Measurements from ENCODE around the gene NACAD.

The NACAD gene

GRCh38 chr7:45089341-45089891, 647 bp upstream of the NACAD start:
- no peak for DNase-seq

GRCh38 chr7:45088146-45088701, 545 bp downstream of the NACAD start:
- DNase-seq: no peak

GRCh38 chr7:45087301-45088145, 1.2 kb downstream of the NACAD start:
- no peak for DNase-seq

- DNase-seq: no peak
These were observed 2.3 kb downstream of the NACAD start for GRCh38 chr7:45086331-45087065.

GRCh38 chr7:45085619-45086200, 3.1 kb downstream of the NACAD start:
- no peak for DNase-seq

GRCh38 chr7:45084901-45085618, 3.7 kb downstream of the NACAD start:
- no peak for DNase-seq

- no peak for DNase-seq
These were observed 4.4 kb downstream of the NACAD start for GRCh38 chr7:45084336-45084735.

GRCh38 chr7:45082831-45083331, 5.9 kb downstream of the NACAD start:
- no peak for DNase-seq

- no peak for DNase-seq
These were observed 6.5 kb downstream of the NACAD start for GRCh38 chr7:45082031-45082830.

- no peak for DNase-seq
These were observed 7.1 kb downstream of the NACAD start for GRCh38 chr7:45081670-45081974.

GRCh38 chr7:45080958-45081669, 7.7 kb downstream of the NACAD start:
- no peak for DNase-seq

- no peak for DNase-seq
These were observed 8.4 kb downstream of the NACAD start for GRCh38 chr7:45080265-45080957.

- DNase-seq: no peak
These were observed 10.6 kb downstream of the NACAD start for GRCh38 chr7:45078125-45078681.

- DNase-seq: no peak
These were observed 11.2 kb downstream of the NACAD start for GRCh38 chr7:45077579-45077978.

GRCh38 chr7:45076946-45077345, 11.8 kb downstream of the NACAD start:
- DNase-seq: no peak

GRCh38 chr7:45075871-45076796, 12.6 kb downstream of the NACAD start:
- DNase-seq: no peak

GRCh38 chr7:45075355-45075644, 13.5 kb downstream of the NACAD start:
- DNase-seq: no peak

- DNase-seq: no peak
These were observed 14.0 kb downstream of the NACAD start for GRCh38 chr7:45074528-45075354.
